ENCODE measurements around the gene SPATA13.
"Not testable (repeated sequence)": the region's sequence is repeated elsewhere in the genome, so short reads cannot be mapped to it uniquely, and the experiment has no call there.

Gene SPATA13

DNA sequence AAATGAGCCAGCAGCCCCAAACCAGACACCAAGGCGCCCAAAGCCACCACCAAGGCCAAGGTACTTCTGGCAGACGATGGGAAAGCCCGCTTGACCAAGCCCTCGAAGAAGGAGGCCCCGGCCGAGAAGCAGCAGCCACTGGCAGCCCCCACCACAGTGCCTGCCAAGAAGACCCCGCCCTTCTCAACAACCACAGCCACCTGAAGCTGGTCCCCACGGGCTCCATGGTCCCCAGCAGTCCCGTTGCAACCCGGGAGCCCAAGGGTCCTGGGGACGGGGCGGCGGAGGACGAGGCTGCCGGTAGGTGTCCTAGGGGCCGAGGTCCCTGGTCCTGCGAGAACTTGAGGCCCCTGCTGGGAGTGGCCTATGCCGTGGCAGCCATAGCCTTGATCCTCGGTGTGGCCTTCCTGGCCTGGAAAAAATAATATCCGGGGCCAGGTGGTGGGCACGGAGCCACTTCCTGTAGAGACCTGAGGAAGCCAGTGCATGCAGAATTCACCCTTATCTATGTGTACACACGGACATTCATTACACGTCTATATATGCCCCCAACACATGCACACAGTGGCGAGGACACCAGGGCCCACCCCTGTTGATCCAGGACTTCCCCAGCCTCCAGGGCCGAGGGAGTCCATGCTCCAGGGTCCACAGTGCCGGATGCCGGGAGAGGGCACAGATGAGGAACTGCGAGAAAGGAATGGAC is 162.7 kb downstream of the SPATA13 start:
- Histone ChIP-seq H3K4me3 (ENCODE audit: low read length) (no peak overlapping the region), H3K36me3 (ENCODE audit: insufficient read depth, low read length) (no peaks in the 10 kb centered on the region), H3K4me1 (ENCODE audit: insufficient read depth, low read length) (no peaks in the 10 kb centered on the region), H3K27me3 (ENCODE audit: insufficient read depth, low read length) (no peaks in the 10 kb centered on the region), H3K9me3 (ENCODE audit: low read length) (no peaks in the 10 kb centered on the region), H2AFZ (ENCODE audit: low read depth, low read length) (no peak overlapping the region)

GRCh38 chr13:24323739-24324075 is 163.2 kb downstream of the SPATA13 start:
- H3K4me3 ChIP-seq (ENCODE audit: low read length), result no peak overlapping the region
- no peaks in the 10 kb centered on the region for H3K27me3 ChIP-seq (ENCODE audit: insufficient read depth, low read length)
- H3K4me1 ChIP-seq (ENCODE audit: insufficient read depth, low read length), result no peaks in the 10 kb centered on the region
- no peaks in the 10 kb centered on the region for H3K9me3 ChIP-seq (ENCODE audit: low read length)
- H3K36me3 ChIP-seq (ENCODE audit: insufficient read depth, low read length), result no peaks in the 10 kb centered on the region
- no peak overlapping the region for H2AFZ ChIP-seq (ENCODE audit: low read depth, low read length)

DNA sequence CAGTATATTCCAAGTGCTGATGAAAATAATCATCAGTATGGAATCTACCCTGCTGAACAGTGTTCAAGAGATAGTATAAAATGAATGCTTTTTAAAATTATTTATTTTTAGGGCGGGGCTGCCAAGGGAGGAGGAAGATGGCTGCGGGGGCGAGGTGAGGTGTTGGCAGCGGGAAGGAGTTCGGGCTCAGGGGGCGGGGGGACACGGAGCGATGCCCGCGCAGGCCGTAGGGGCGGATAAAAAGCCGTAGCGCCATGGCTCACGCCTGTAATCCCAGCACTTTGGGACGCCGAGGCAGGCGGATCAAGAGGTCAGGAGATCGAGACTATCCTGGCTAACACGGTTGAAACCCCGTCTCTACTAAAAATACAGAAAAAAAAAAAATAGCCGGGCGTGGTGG is 167.1 kb downstream of the SPATA13 start:
- H3K9me3 ChIP-seq (ENCODE audit: low read length); H2AFZ ChIP-seq (ENCODE audit: low read depth, low read length); H3K36me3 ChIP-seq (ENCODE audit: insufficient read depth, low read length); H3K27me3 ChIP-seq (ENCODE audit: insufficient read depth, low read length); H3K4me3 ChIP-seq (ENCODE audit: low read length); H3K4me1 ChIP-seq (ENCODE audit: insufficient read depth, low read length): not testable (repeated sequence)

DNA sequence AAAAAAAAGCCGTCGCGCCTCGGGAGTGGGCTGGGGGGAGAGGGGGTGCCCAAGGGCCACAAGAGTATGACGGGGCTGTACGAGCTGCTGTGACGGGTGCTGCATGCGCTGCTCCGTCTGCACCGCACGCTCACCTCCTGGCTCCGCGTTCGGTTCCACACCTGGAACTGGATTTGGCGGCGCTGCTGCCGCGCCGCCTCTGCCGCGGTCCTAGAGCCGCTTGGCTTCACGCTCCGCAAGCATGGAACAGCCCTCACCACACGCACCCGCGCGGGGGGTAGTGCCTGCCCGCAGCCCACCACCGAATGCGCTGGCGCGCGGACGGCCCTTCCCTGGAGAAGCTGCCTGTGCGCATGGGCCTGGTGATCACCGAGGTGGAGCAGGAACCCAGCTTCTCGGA is 167.6 kb downstream of the SPATA13 start:
- H3K4me1 ChIP-seq (ENCODE audit: insufficient read depth, low read length), result no peaks in the 10 kb centered on the region
- H3K36me3 ChIP-seq (ENCODE audit: insufficient read depth, low read length), result no peaks in the 10 kb centered on the region
- no peak overlapping the region for H3K4me3 ChIP-seq (ENCODE audit: low read length)
- no peak overlapping the region for H2AFZ ChIP-seq (ENCODE audit: low read depth, low read length)
- H3K27me3 ChIP-seq (ENCODE audit: insufficient read depth, low read length), result no peaks in the 10 kb centered on the region
- no peaks in the 10 kb centered on the region for H3K9me3 ChIP-seq (ENCODE audit: low read length)

- Histone ChIP-seq H3K4me1 (ENCODE audit: insufficient read depth, low read length) (no peaks in the 10 kb centered on the region), H2AFZ (ENCODE audit: low read depth, low read length) (no peak overlapping the region)
Observed at GRCh38 chr13:24338721-24339120, 178.2 kb downstream of the SPATA13 start.

DNA sequence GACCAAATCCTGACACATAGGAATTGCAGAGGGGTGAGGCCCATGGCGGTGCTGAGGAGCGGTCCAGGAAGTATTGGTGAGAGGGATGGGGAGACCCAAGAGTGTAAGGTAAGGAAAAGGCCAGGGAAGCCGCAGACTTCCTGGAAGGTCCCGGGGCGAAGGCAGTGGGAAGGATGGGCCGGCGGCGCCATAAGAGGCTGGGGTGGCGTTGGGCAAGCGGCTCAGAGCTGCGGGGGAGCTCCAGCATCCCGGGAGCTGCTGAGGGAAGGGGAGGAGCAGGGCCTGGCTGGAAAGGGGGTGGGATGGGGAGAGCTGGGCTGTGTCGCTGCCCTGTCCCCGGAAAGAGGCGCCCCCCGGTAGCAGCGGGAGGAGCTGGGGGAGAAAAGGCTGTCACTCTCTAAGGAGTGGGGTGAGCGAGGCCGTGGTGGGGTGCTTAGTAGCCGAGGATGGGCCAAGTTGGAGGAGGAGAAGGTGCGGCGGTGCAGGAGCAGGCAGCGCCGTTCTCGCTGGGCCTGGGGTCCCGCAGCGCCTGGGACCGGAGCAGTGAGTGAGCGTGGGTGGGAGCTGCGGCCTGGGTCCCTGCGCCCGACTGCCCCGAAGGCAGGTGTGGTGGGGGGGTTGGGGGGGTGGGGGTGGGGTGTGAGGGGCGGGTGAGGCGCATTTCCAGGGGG is 179.6 kb downstream of the SPATA13 start:
- Histone ChIP-seq H3K4me3 (ENCODE audit: low read length) (no peak overlapping the region), H3K4me1 (ENCODE audit: insufficient read depth, low read length) (no peaks in the 10 kb centered on the region), H3K27me3 (ENCODE audit: insufficient read depth, low read length) (no peaks in the 10 kb centered on the region), H3K9me3 (ENCODE audit: low read length) (no peaks in the 10 kb centered on the region), H2AFZ (ENCODE audit: low read depth, low read length) (no peak overlapping the region), H3K36me3 (ENCODE audit: insufficient read depth, low read length) (no peaks in the 10 kb centered on the region)

More at GRCh38 chr13:24338721-24339120, 178.2 kb downstream of the SPATA13 start:
- no peaks in the 10 kb centered on the region for H3K9me3 ChIP-seq (ENCODE audit: low read length)
- no peak overlapping the region for H3K4me3 ChIP-seq (ENCODE audit: low read length)
- no peaks in the 10 kb centered on the region for H3K36me3 ChIP-seq (ENCODE audit: insufficient read depth, low read length)
- H3K27me3 ChIP-seq (ENCODE audit: insufficient read depth, low read length), result no peaks in the 10 kb centered on the region

DNA sequence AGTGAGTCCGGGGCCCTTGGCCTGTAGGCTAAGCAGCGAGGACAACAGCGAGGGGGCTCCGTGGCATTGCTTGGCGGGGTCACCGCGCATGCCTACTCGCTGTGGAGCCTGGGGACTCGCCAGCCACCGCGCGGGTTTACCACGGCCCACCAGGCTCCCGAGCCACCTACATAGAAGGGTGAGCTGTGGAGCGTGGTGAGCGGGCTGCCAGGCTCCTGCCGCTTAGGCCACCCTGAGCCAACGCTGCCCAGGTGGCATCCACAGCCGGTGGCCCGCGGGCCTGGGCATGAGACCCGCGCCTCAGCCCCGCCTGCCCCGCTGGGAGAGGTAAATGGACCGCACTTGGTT is 180.1 kb downstream of the SPATA13 start:
- no peak overlapping the region for H3K4me3 ChIP-seq (ENCODE audit: low read length)
- H2AFZ ChIP-seq (ENCODE audit: low read depth, low read length), result no peak overlapping the region
- H3K36me3 ChIP-seq (ENCODE audit: insufficient read depth, low read length), result no peaks in the 10 kb centered on the region
- no peaks in the 10 kb centered on the region for H3K27me3 ChIP-seq (ENCODE audit: insufficient read depth, low read length)
- H3K4me1 ChIP-seq (ENCODE audit: insufficient read depth, low read length), result no peaks in the 10 kb centered on the region
- H3K9me3 ChIP-seq (ENCODE audit: low read length), result no peaks in the 10 kb centered on the region

GRCh38 chr13:24341439-24341838 is 180.9 kb downstream of the SPATA13 start:
- Histone ChIP-seq H3K4me3 (ENCODE audit: low read length) (no peak overlapping the region), H2AFZ (ENCODE audit: low read depth, low read length) (no peak overlapping the region), H3K9me3 (ENCODE audit: low read length) (no peaks in the 10 kb centered on the region), H3K27me3 (ENCODE audit: insufficient read depth, low read length) (no peaks in the 10 kb centered on the region), H3K36me3 (ENCODE audit: insufficient read depth, low read length) (no peaks in the 10 kb centered on the region), H3K4me1 (ENCODE audit: insufficient read depth, low read length) (no peaks in the 10 kb centered on the region)

DNA sequence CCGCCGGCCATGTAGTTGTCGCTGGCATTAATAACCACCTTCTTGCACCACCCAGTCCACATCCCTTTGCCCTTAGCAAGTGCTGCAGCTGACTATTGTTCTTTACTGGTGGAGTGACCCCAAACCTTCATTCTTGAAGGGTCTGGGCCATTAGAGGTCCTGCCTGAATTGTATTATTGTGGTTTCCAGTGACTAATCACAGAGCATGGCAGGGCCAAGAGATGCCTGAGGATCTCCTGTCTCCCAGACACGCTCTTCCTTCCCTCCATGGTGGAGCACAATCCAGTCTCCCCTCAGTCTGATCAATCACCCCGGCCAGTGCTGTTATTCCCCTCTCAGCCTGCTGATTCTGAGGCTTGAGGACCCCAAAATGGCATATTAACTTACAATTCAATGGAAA is 187.9 kb downstream of the SPATA13 start:
- Histone ChIP-seq H3K9me3 (ENCODE audit: low read length) (no peaks in the 10 kb centered on the region), H3K27me3 (ENCODE audit: insufficient read depth, low read length) (no peaks in the 10 kb centered on the region), H2AFZ (ENCODE audit: low read depth, low read length) (no peak overlapping the region), H3K36me3 (ENCODE audit: insufficient read depth, low read length) (no peaks in the 10 kb centered on the region), H3K4me3 (ENCODE audit: low read length) (no peak overlapping the region), H3K4me1 (ENCODE audit: insufficient read depth, low read length) (no peaks in the 10 kb centered on the region)

DNA sequence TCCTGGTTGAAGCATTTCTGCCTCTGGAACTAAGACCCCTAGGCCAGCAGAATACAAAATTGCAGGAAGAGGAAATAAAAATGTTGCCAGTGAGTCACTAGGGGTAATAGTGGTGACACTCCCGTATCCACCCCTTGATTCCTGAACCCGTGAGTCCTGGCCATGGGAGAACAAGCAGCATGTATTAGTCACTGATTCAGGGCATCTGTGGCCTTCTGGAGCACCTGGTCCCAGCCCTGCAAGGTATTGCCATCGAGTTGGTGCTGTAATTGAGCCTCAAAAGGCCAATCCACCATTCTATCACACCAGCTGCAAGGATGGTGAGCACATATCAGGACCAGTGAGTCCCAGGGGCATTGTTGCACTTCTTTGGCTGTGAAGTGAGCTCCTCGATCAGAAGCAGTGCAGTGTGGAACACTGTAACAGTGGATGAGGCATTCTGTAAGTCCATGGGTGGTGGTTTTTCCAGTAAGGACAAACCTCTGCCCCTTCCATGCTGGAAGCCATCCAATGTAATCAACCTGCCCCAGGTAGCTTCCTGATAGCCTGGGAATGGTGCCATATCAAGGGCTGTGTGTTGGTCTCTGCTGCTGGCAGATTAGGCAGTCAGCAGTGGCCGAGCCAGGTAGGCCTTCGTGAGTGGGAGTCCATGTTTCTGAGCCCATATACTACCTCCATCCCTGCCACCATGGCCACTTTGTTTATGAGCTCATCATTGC is 188.4 kb downstream of the SPATA13 start:
- Histone ChIP-seq H3K4me3 (ENCODE audit: low read length) (no peak overlapping the region), H3K4me1 (ENCODE audit: insufficient read depth, low read length) (no peaks in the 10 kb centered on the region), H3K27me3 (ENCODE audit: insufficient read depth, low read length) (no peaks in the 10 kb centered on the region), H3K9me3 (ENCODE audit: low read length) (no peaks in the 10 kb centered on the region), H2AFZ (ENCODE audit: low read depth, low read length) (no peak overlapping the region), H3K36me3 (ENCODE audit: insufficient read depth, low read length) (no peaks in the 10 kb centered on the region)

GRCh38 chr13:24349778-24350664 is 189.5 kb downstream of the SPATA13 start:
- H3K36me3 ChIP-seq (ENCODE audit: insufficient read depth, low read length); H3K4me1 ChIP-seq (ENCODE audit: insufficient read depth, low read length); H3K9me3 ChIP-seq (ENCODE audit: low read length); H2AFZ ChIP-seq (ENCODE audit: low read depth, low read length); H3K4me3 ChIP-seq (ENCODE audit: low read length); H3K27me3 ChIP-seq (ENCODE audit: insufficient read depth, low read length): not testable (repeated sequence)

DNA sequence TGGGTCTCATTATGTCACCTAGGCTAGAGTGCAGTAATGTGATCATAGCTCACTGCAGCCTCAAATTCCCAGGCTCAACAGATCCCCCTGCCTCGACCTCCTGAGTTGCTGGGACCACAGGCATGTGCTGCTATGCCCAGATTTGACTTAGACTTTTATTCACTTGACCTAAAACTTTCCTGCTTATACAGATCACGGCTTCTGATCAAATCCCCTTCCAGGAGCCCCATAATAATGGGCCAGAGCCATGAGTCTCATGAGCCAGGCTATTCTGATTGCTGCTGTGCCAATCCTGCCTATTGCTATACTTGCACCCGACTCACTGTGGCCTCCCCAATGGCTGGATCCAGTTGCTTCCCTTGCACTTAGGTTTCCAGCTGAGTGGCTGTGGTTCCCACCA is 190.9 kb downstream of the SPATA13 start:
- H2AFZ ChIP-seq (ENCODE audit: low read depth, low read length), result no peak overlapping the region
- no peaks in the 10 kb centered on the region for H3K4me1 ChIP-seq (ENCODE audit: insufficient read depth, low read length)
- no peaks in the 10 kb centered on the region for H3K9me3 ChIP-seq (ENCODE audit: low read length)
- no peak overlapping the region for H3K4me3 ChIP-seq (ENCODE audit: low read length)
- no peaks in the 10 kb centered on the region for H3K27me3 ChIP-seq (ENCODE audit: insufficient read depth, low read length)
- H3K36me3 ChIP-seq (ENCODE audit: insufficient read depth, low read length), result no peaks in the 10 kb centered on the region

- Histone ChIP-seq H2AFZ (ENCODE audit: low read depth, low read length) (no peak overlapping the region), H3K36me3 (ENCODE audit: insufficient read depth, low read length) (no peaks in the 10 kb centered on the region), H3K27me3 (ENCODE audit: insufficient read depth, low read length) (no peaks in the 10 kb centered on the region), H3K4me3 (ENCODE audit: low read length) (no peak overlapping the region), H3K9me3 (ENCODE audit: low read length) (no peaks in the 10 kb centered on the region), H3K4me1 (ENCODE audit: insufficient read depth, low read length) (no peaks in the 10 kb centered on the region)
Observed at GRCh38 chr13:24353736-24354135, 193.2 kb downstream of the SPATA13 start.

Data from neuron (in vitro differentiated cells).